Measurements from ENCODE around the gene CYP26A1.

- TF ChIP-seq EZH2 (IDR thresholded peaks at IDR 0.05; ENCODE audit: insufficient read depth, poor library complexity, severe bottlenecking) = no peak
- TF ChIP-seq EZH2phosphoT487 (IDR thresholded peaks at IDR 0.05; ENCODE audit: insufficient read depth, low read depth) = no peak
These were observed 50.1 kb downstream of the CYP26A1 start for GRCh38 chr10:93123766-93124165.
